Glutamatergic neuron (in vitro differentiated cells): ENCODE data around the gene REXO4. TPM values are rescaled to one million over a fixed set of nuclear protein-coding genes. Genes with fewer than 3 reads are reported as not detected.

Experiments
- DNase-seq: peaks from one replicate; pipeline ENCODE4 v3.0.0; 2022
- H3K27ac Mint-ChIP-seq: one replicate; pipeline ENCODE4 v1.8.0; 2020; ENCODE audit warnings: mild to moderate bottlenecking, mixed read lengths, inconsistent platforms; ENCODE audit not compliant: unreplicated experiment
- H3K27me3 Mint-ChIP-seq: one replicate; pipeline ENCODE4 v1.8.0; 2020; ENCODE audit warnings: mild to moderate bottlenecking, moderate library complexity, mixed read lengths, inconsistent platforms; ENCODE audit not compliant: unreplicated experiment
- H3K36me3 Mint-ChIP-seq: one replicate; pipeline ENCODE4 v1.8.0; 2020; ENCODE audit warnings: mild to moderate bottlenecking, mixed read lengths, inconsistent platforms; ENCODE audit not compliant: unreplicated experiment
- H3K4me1 Mint-ChIP-seq: one replicate; pipeline ENCODE4 v1.8.0; 2020; ENCODE audit warnings: mild to moderate bottlenecking, low read depth, mixed read lengths, inconsistent platforms; ENCODE audit not compliant: unreplicated experiment
- H3K4me3 Mint-ChIP-seq: one replicate; pipeline ENCODE4 v1.8.0; 2020; ENCODE audit warnings: mild to moderate bottlenecking, mixed read lengths, inconsistent platforms; ENCODE audit not compliant: unreplicated experiment
- H3K9me3 Mint-ChIP-seq: one replicate; pipeline ENCODE4 v1.8.0; 2020; ENCODE audit warnings: mild to moderate bottlenecking, moderate library complexity, mixed read lengths, inconsistent platforms; ENCODE audit not compliant: unreplicated experiment
- CTCF ChIP-seq: fragments of 200-600 bp; sonication (generic); IDR thresholded peaks from one replicate; pipeline ENCODE4 v1.5.0; 2021; ENCODE audit not compliant: partially characterized antibody, unreplicated experiment
- total RNA-seq: library from RNA; stranded (reverse); fragmentation: NEBNext Ultra II Directional; extraction: Animal tissue kit (Norgen Biotek cat#: 25700); gene quantifications from one replicate; pipeline ENCODE4 v1.2.1, GENCODE V29; 2021; ENCODE audit not compliant: unreplicated experiment

Gene REXO4
- total RNA-seq, 1 donor from 2014 or later, result 20.4 TPM

DNA sequence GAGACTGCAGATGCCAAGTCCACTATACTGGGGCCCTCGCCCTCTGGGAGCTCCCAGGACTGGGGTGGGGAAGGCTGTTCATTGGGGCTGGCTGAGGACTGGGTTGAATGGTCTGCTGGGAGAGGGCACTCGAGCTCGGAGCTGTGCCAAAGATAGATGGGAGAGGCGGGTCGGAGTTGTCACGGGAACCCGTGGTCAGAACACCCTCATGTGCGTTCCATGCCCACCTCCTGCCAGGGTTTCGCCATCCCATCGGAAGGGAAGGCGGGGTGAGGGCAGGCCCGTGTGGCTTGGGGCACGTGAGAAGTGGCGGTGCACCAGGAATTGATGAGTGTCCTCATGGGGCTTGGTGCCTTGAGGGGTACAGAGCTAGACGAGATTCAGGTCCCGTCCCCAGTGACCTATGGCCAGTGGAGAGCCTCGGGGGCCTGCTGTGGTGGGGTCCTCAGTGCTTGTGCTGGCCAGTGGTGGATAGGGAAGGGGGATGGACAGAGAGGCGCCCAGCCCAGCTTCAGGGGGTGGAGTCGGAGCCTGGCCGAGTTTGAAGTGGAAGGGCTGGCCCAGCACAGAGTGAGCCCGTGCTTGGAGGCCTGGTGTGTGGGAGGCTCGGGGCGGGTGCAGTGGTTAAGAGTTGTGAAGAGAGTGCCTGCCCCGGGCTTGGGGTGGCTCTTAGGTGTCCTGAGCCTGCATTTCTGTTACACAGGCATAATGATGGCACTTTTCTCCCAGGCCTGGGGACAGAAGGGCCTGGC lies 46.2 kb upstream of the REXO4 start:
- Mint-ChIP-seq H3K9me3 (peaks cover 23% of the 10 kb centered on the region), H3K4me3 (peak overlapping the region; percentile 28), H3K36me3 (no peaks in the 10 kb centered on the region), H3K27me3 (peaks cover 13% of the 10 kb centered on the region), H3K27ac (no peak overlapping the region), H3K4me1 (peaks cover 36% of the 10 kb centered on the region)
- no peak for TF ChIP-seq CTCF
- no peak for DNase-seq

GRCh38 chr9:133463234-133463863 lies 45.5 kb upstream of the REXO4 start:
- Mint-ChIP-seq H3K27ac (no peak overlapping the region), H3K36me3 (no peaks in the 10 kb centered on the region), H3K9me3 (peaks cover 20% of the 10 kb centered on the region), H3K4me3 (peak overlapping the region; percentile 38), H3K4me1 (peaks cover 36% of the 10 kb centered on the region), H3K27me3 (peaks cover 14% of the 10 kb centered on the region)
- DNase-seq, result no peak
- no peak for TF ChIP-seq CTCF

DNA sequence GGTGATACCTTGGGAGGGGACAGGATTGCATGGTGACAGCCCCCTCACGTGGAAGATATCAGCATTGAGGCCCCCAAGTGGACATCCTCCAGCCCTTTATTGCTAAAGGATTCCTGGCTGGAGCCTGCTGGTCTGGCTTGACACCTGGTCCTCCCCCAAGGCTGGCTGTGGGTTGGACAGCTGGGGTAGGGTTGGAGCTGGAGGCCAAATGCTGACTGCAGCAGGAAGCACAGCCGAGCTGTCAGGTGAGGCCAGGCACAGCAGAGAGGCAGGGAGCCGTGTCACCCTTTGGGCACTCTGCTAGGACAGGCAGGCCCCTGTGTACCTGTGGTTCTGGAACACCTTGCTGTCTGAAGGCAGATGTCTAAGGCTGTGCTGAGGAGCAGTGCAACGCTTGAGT lies 44.2 kb upstream of the REXO4 start:
- no peak for TF ChIP-seq CTCF
- H3K27me3 Mint-ChIP-seq, result peaks cover 11% of the 10 kb centered on the region
- peak overlapping the region; percentile 92 for H3K4me3 Mint-ChIP-seq
- no peaks in the 10 kb centered on the region for H3K36me3 Mint-ChIP-seq
- peaks cover 16% of the 10 kb centered on the region for H3K9me3 Mint-ChIP-seq
- peak overlapping the region; percentile 93 for H3K27ac Mint-ChIP-seq
- H3K4me1 Mint-ChIP-seq, result peaks cover 36% of the 10 kb centered on the region
- no peak for DNase-seq

DNA sequence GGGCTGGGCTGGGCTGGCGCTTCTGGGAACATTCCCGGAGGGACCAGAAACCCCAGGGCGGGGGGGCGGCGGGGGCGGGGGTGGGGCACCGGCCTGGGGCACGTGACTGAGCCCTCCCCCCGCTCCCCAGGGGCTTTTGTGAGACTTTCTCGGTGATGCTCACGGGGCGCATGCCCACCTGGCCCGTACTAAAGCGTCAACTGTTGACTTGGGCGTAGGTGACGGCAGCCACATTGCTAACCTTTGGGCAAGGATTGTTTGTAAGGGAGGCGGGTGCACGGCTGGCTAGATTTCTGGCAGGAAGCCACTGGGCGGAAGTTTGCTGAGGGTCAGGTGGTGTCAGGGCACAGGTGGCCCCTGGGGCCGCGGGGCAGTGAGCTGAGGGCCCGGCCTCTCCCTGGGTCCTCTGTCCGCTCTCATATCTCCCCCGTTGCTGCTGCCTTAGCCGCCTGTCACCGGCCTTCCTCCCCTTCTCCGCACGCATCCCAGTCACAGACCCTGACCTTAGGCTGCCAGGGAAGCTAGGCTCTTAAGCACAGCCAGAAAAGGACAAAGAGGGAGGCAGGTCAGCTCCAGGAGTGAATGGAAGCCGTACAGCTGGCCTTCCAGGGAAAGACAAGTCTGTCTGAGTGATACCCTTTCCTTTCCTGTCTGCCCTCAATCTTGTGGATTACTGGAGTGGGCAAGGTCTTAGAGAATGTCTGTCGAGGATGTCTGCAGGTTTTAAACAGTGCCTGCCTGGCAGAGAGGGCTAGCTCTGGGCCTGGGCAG lies 42.8 kb upstream of the REXO4 start:
- H3K27ac Mint-ChIP-seq, result peak overlapping the region; percentile 93
- no peak for DNase-seq
- peak overlapping the region; percentile 92 for H3K4me3 Mint-ChIP-seq
- H3K9me3 Mint-ChIP-seq, result peaks cover 13% of the 10 kb centered on the region
- no peak for TF ChIP-seq CTCF
- peaks cover 29% of the 10 kb centered on the region for H3K4me1 Mint-ChIP-seq
- H3K36me3 Mint-ChIP-seq, result no peaks in the 10 kb centered on the region
- peaks cover 11% of the 10 kb centered on the region for H3K27me3 Mint-ChIP-seq
